Astrocyte of the spinal cord (primary cell): Measurements from ENCODE around the gene ADAMTS14.

Source experiments
- DNase-seq: peaks from one replicate; pipeline ENCODE4 v3.0.0; 2011; ENCODE audit warnings: low read depth, low spot score
- H3K4me3 ChIP-seq: 2 replicates; pipeline ENCODE4 v1.5.1; 2011; ENCODE audit warnings: low read depth, mild to moderate bottlenecking, low read length, moderate library complexity
- in situ Hi-C: cut with HindIII; loops from 2 replicates; pipeline ENCODE4 v1.10.0; 2017; ENCODE audit warnings: low sequenced_read_pairs
- TF ChIP-seq, protein P1 (sequence below): IDR thresholded peaks from 2 replicates; pipeline ENCODE4 v1.5.1; 2012; ENCODE audit warnings: low read depth, mild to moderate bottlenecking, low read length, inconsistent platforms

Gene ADAMTS14

DNA sequence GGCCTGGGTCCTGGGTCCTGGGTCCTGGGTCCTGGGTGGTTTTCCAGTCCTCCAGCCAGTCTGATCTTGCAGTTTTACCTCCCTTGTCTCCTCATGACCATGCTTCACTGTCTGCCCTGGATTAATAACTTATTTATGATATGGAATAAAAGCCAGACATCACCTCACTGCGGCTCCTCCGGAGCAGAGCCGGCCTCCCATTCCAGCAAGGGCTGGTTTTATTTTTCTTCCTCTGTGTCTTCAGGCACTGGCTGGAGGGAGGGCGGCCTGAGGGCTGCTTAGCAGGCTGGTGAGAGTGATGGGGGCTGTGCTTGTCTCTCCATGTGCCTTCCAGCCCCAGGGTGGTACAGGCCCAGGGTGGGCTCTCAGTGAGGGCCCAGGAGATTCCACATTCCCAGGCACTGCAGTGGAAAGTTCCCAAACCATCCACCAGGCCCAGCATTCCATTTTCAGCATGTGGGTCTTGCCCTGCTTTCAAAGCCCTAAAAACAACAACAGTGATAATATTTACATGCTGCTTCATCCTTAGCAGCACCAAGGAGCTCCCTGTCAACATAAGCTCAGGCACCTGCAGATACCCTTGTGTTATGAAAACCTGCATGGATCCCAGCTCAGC lies 12.6 kb downstream of the ADAMTS14 start:
- in situ Hi-C loops = no loop called here
- no peak for DNase-seq
- TF ChIP-seq, protein P1, sequence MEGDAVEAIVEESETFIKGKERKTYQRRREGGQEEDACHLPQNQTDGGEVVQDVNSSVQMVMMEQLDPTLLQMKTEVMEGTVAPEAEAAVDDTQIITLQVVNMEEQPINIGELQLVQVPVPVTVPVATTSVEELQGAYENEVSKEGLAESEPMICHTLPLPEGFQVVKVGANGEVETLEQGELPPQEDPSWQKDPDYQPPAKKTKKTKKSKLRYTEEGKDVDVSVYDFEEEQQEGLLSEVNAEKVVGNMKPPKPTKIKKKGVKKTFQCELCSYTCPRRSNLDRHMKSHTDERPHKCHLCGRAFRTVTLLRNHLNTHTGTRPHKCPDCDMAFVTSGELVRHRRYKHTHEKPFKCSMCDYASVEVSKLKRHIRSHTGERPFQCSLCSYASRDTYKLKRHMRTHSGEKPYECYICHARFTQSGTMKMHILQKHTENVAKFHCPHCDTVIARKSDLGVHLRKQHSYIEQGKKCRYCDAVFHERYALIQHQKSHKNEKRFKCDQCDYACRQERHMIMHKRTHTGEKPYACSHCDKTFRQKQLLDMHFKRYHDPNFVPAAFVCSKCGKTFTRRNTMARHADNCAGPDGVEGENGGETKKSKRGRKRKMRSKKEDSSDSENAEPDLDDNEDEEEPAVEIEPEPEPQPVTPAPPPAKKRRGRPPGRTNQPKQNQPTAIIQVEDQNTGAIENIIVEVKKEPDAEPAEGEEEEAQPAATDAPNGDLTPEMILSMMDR = no peak
- H3K4me3 ChIP-seq = no peak overlapping the region

GRCh38 chr10:70685455-70685911 lies 13.2 kb downstream of the ADAMTS14 start:
- DNase-seq = no peak
- no peak overlapping the region for H3K4me3 ChIP-seq
- TF ChIP-seq, protein P1 = no peak
- in situ Hi-C loops = no loop called here

DNA sequence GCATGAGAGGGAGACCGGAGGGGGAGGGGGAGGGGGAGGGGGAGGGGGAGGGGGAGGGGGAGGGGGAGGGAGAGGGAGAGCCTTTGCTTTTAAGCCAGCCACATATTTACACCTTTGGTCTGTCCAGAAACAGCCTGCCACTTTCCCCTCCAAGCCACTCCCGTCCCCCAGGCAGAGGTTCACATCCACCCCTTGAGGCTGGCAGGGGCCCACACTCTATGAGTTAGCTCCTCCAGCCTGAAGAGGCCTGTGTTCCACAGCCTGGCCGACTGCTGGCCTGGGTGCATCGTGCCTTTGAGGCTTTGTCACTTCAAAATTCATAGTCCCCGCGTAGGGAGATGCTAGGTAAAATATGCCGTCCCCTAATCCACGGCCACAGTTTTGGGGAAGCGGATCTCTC lies 16.5 kb downstream of the ADAMTS14 start:
- in situ Hi-C loops = no loop called here

DNA sequence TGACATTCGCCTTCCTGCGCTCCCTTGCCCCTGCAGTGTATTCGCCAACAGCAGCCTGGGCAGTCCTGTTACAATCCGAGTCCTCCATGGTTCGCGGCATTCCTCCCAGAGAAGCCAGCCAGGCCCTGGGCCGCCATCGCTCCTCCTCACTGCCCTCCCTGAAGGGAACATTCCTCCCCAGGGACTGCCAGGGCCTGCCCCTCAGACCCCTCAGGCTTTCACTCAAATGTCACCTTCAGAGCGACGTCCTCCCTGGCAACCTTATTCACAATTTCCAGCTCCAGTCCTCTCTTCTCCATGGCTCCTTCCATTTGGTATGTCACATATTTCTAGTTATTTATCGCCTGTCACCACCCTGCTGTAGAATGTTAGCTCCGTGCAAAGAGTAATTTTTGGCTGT lies 17.4 kb downstream of the ADAMTS14 start:
- DNase-seq = no peak
- in situ Hi-C loops = no loop called here
- TF ChIP-seq, protein P1 = no peak
- H3K4me3 ChIP-seq = no peak overlapping the region

More for the DNA sequence above, 16.5 kb downstream of the ADAMTS14 start:
- no peak for DNase-seq
- TF ChIP-seq, protein P1 = no peak
- H3K4me3 ChIP-seq = no peak overlapping the region

- no peak for DNase-seq
- in situ Hi-C loops = no loop called here
- TF ChIP-seq, protein P1 = no peak
- H3K4me3 ChIP-seq = no peak overlapping the region
Measured at GRCh38 chr10:70690589-70690988, 18.3 kb downstream of the ADAMTS14 start.

DNA sequence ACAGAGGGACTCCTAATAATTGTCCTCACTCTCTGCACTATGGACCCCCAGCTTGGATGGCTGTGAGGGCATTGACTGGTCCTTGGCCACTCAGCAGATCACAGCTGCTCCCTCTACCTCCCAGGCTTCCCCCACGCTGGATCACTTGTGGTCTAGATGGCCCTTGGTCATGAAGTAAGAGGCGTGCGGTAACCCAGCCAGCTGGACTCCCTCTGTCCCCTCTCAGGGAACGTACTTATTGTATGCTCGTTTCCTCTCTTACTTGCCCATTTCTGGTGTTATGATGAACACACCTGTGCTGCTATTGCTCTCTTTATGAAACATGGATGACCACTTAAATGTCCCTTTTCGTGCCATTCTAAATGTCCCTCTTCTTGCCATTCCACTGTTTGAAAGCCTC lies 19.3 kb downstream of the ADAMTS14 start:
- DNase-seq = no peak
- TF ChIP-seq, protein P1 = no peak
- in situ Hi-C loops = no loop called here
- H3K4me3 ChIP-seq = no peak overlapping the region
